Caki2 (cell line): ENCODE measurements around the gene TXN2. TPM values are rescaled to one million over a fixed set of nuclear protein-coding genes. Genes with fewer than 3 reads are reported as not detected.

Experiments used
- DNase-seq: peaks from one replicate; pipeline ENCODE4 v3.0.0-alpha.2; 2015; ENCODE audit warnings: low read depth
- in situ Hi-C: cut with HindIII; loops from 2 replicates; pipeline ENCODE4 v1.10.0; 2016; ENCODE audit warnings: low sequenced_read_pairs, low pct_unique_long_range_greater_than_20kb, mixed read lengths
- total RNA-seq: library from RNA; depleted of rRNA; stranded (reverse); fragments of >200 nt; shearing (Covaris generic); gene quantifications from 2 replicates; pipeline ENCODE4 v1.2.3, GENCODE V29; 2014; ENCODE audit warnings: low replicate concordance; rRNA removed

The TXN2 gene
- total RNA-seq, 1 experiment from 2014 or later = 93.9 TPM

DNA sequence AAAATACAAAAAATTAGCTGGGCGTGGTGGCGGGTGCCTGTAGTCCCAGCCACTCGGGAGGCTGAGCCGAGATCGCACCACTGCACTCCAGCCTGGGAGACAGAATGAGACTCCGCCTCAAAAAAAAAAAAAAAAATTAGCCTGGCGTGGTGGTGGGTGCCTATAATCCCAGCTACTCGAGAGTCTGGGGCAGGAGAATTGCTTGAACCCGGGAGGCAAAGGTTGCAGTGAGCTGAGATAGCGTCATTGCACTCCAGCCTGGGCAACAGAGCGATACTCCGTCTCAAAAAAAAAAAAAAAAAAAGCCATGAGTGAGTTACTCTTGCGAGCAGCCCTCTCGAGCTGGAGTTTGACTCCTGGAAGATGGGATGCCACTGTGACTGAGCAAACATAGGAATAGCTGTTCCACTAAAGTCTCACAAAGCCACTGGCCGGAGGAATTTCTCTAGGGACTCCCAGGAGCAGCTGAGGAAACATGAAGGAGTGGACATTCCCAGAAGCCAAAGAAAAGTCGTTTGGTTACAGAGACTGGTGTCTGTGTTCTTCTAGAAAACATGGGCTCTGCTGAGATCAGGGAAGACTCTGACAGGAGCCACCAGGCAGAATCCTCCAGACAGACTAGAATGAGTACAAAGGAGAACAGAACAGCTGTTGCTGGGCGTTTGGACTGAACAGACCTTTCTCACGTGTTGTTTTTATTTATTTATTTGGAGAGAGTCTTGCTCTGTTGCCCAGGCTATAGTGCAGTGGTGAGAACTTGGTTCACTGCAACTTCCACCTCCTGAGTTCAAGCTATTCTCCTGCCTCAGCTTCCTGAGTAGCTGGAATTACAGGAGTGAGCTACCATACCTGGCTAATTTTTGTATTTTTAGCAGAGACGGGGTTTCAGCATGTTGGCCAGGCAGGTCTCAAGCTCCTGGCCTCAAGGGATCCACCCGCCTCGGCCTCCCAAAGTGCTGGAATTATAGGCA, 61.2 kb downstream of the TXN2 start:
- no peak for DNase-seq
- in situ Hi-C loops = no loop called here

GRCh38 chr22:36419177-36419911, 62.1 kb downstream of the TXN2 start:
- in situ Hi-C loops = no loop called here
- DNase-seq = no peak

GRCh38 chr22:36417281-36417686, 64.2 kb downstream of the TXN2 start:
- in situ Hi-C loops = no loop called here
- no peak for DNase-seq

Other genes starting within 250 kb of the TXN2 start
- 52.4 and 68.0 TPM in 2 replicates for gene APOL2, start 242.1 kb downstream of the TXN2 start, total RNA-seq
- 27.0 and 28.7 TPM in 2 replicates for gene APOL1, start 228.5 kb downstream of the TXN2 start, total RNA-seq
- gene MYH9, start 93.7 kb downstream of the TXN2 start, total RNA-seq = 412 and 414 TPM in 2 replicates
- gene FOXRED2, start 25.4 kb upstream of the TXN2 start, total RNA-seq = 4.5 and 29.5 TPM in 2 replicates
- 706 and 822 TPM in 2 replicates for gene EIF3D, start 47.5 kb upstream of the TXN2 start, total RNA-seq
- gene CACNG2, start 222.1 kb upstream of the TXN2 start, total RNA-seq = not detected in 2 replicates